NCI-H1105 (cell line): ENCODE results near the gene NFIB.

ENCODE experiments used
- DNase-seq: peaks from one replicate; lab custom pipeline; 2025; lab: John Stamatoyannopoulos, UW

NFIB gene

GRCh38 chr9:14214065-14214684 is 99.8 kb downstream of the NFIB start:
- DNase-seq: no peak

GRCh38 chr9:14213504-14213903 is 100.4 kb downstream of the NFIB start:
- no peak for DNase-seq

GRCh38 chr9:14212697-14213420 is 101.1 kb downstream of the NFIB start:
- no peak for DNase-seq

- DNase-seq: no peak
Observed at GRCh38 chr9:14212077-14212476, 101.9 kb downstream of the NFIB start.

- DNase-seq: no peak
Observed at GRCh38 chr9:14211564-14211963, 102.4 kb downstream of the NFIB start.

GRCh38 chr9:14210428-14210827 is 103.5 kb downstream of the NFIB start:
- DNase-seq: no peak

GRCh38 chr9:14209399-14210345 is 104.3 kb downstream of the NFIB start:
- no peak for DNase-seq

GRCh38 chr9:14207352-14207995 is 106.5 kb downstream of the NFIB start:
- no peak for DNase-seq

GRCh38 chr9:14205463-14205862 is 108.5 kb downstream of the NFIB start:
- no peak for DNase-seq

- peak; percentile 82 for DNase-seq
Observed at GRCh38 chr9:14203356-14204056, 110.4 kb downstream of the NFIB start.

GRCh38 chr9:14198841-14199455 is 115.0 kb downstream of the NFIB start:
- DNase-seq: no peak

GRCh38 chr9:14198047-14198840 is 115.7 kb downstream of the NFIB start:
- DNase-seq: no peak

- DNase-seq: no peak
Observed at GRCh38 chr9:14197325-14197858, 116.5 kb downstream of the NFIB start.

- no peak for DNase-seq
Observed at GRCh38 chr9:14193328-14193990, 120.5 kb downstream of the NFIB start.

- DNase-seq: no peak
Observed at GRCh38 chr9:14192556-14192955, 121.4 kb downstream of the NFIB start.

GRCh38 chr9:14191512-14191911 is 122.4 kb downstream of the NFIB start:
- DNase-seq: no peak

GRCh38 chr9:14190240-14190639 is 123.7 kb downstream of the NFIB start:
- DNase-seq: no peak

- DNase-seq: no peak
Observed at GRCh38 chr9:14189578-14189977, 124.4 kb downstream of the NFIB start.

GRCh38 chr9:14189146-14189545 is 124.8 kb downstream of the NFIB start:
- DNase-seq: no peak
